Fibroblast of mammary gland (primary cell): Measurements from ENCODE around the gene TGFBR1.

Experiments used
- DNase-seq: peaks from one replicate; pipeline ENCODE4 v3.0.0-alpha.2; 2010; ENCODE audit warnings: low read depth
- H3K4me3 ChIP-seq: 2 replicates; pipeline ENCODE4 v1.5.1; 2011; ENCODE audit warnings: low read depth, mild to moderate bottlenecking, low read length, moderate library complexity; ENCODE audit not compliant: control insufficient read depth
- CTCF ChIP-seq: conservative IDR thresholded peaks from 2 replicates; pipeline ENCODE4 v1.5.1; 2011; ENCODE audit warnings: low read depth, low read length, inconsistent platforms; ENCODE audit not compliant: control insufficient read depth, insufficient read depth

TGFBR1 gene

GRCh38 chr9:99197124-99197630, 92.3 kb downstream of the TGFBR1 start:
- TF ChIP-seq CTCF: no peak
- no peak overlapping the region for H3K4me3 ChIP-seq
- DNase-seq: no peak

- no peak for TF ChIP-seq CTCF
- DNase-seq: no peak
- no peak overlapping the region for H3K4me3 ChIP-seq
Observed at GRCh38 chr9:99197987-99198386, 93.1 kb downstream of the TGFBR1 start.

GRCh38 chr9:99199938-99200539, 95.1 kb downstream of the TGFBR1 start:
- no peak for TF ChIP-seq CTCF
- H3K4me3 ChIP-seq: no peak overlapping the region
- no peak for DNase-seq

- H3K4me3 ChIP-seq: no peak overlapping the region
- no peak for DNase-seq
- TF ChIP-seq CTCF: no peak
Observed at GRCh38 chr9:99201603-99202002, 96.7 kb downstream of the TGFBR1 start.
